Subcutaneous abdominal adipose tissue (tissue), 5 donors: ENCODE results near the gene ACAP2.
"Not testable (repeated sequence)": the region's sequence is repeated elsewhere in the genome, so short reads cannot be mapped to it uniquely, and the experiment has no call there.

ENCODE experiments used
- H3K27ac ChIP-seq: one replicate; pipeline ENCODE4 v1.7.0; 2013; ENCODE audit warnings: low read depth, mild to moderate bottlenecking, inconsistent platforms, low read length, moderate library complexity
- H3K27me3 ChIP-seq, 5 donors: one replicate each; pipeline ENCODE4 v1.7.0; 2013; ENCODE audit warnings: low read length in 5 of 5, inconsistent platforms in 1 of 5; ENCODE audit not compliant: control insufficient read depth in 5 of 5, insufficient read depth in 4 of 5
- H3K36me3 ChIP-seq, 5 donors: one replicate each; pipeline ENCODE4 v1.7.0; 2013; ENCODE audit warnings: low read length in 5 of 5; ENCODE audit not compliant: control insufficient read depth in 5 of 5, insufficient read depth in 5 of 5
- H3K4me1 ChIP-seq, 5 donors: one replicate each; pipeline ENCODE4 v1.7.0; 2013; ENCODE audit warnings: low read length in 5 of 5, mild to moderate bottlenecking in 3 of 5, moderate library complexity in 1 of 5; ENCODE audit not compliant: control insufficient read depth in 5 of 5, insufficient read depth in 5 of 5
- H3K4me3 ChIP-seq, 5 donors: one replicate each; pipeline ENCODE4 v1.7.0; 2013; ENCODE audit warnings: low read length in 5 of 5, low read depth in 1 of 5
- H3K9ac ChIP-seq, 5 donors: one replicate each; pipeline ENCODE4 v1.7.0; 2013; ENCODE audit warnings: low read length in 5 of 5, mild to moderate bottlenecking in 4 of 5, moderate library complexity in 3 of 5
- H3K9me3 ChIP-seq, 5 donors: one replicate each; pipeline ENCODE4 v1.7.0; 2013; ENCODE audit warnings: low read length in 5 of 5; ENCODE audit not compliant: control insufficient read depth in 5 of 5
- donor health status: healthy.
- donor health status: healthy.
- donor health status: healthy.
- donor health status: healthy.
- donor health status: healthy.

ACAP2 gene

GRCh38 chr3:195239121-195239520, 203.7 kb downstream of the ACAP2 start:
- Histone ChIP-seq H3K27me3 (no peaks in the 10 kb centered on the region), H3K4me3 (no peak overlapping the region), H3K27ac (no peak overlapping the region), H3K9me3 (peaks cover 0 to 5% (median 0%) of the 10 kb centered on the region in 5 donors), H3K36me3 (peaks cover 0 to 3% (median 0%) of the 10 kb centered on the region in 5 donors), H3K9ac (no peak overlapping the region), H3K4me1 (peaks cover 5 to 25% (median 17%) of the 10 kb centered on the region in 5 donors)

- H3K36me3 ChIP-seq = peaks cover 0 to 3% (median 0%) of the 10 kb centered on the region in 5 donors
- H3K4me3 ChIP-seq = no peak overlapping the region
- H3K9ac ChIP-seq = no peak overlapping the region
- H3K27me3 ChIP-seq = no peaks in the 10 kb centered on the region
- no peak overlapping the region for H3K27ac ChIP-seq
- H3K4me1 ChIP-seq = peaks cover 5 to 23% (median 17%) of the 10 kb centered on the region in 5 donors
- H3K9me3 ChIP-seq = peaks cover 0 to 5% (median 0%) of the 10 kb centered on the region in 5 donors
These were observed 204.2 kb downstream of the ACAP2 start for GRCh38 chr3:195238586-195239118.

- Histone ChIP-seq H3K9ac (no peak overlapping the region), H3K27ac (no peak overlapping the region), H3K27me3 (no peaks in the 10 kb centered on the region), H3K4me3 (no peak overlapping the region), H3K4me1 (peaks cover 5 to 19% (median 17%) of the 10 kb centered on the region in 5 donors), H3K36me3 (peaks cover 0 to 3% (median 0%) of the 10 kb centered on the region in 5 donors), H3K9me3 (peaks cover 0 to 5% (median 0%) of the 10 kb centered on the region in 5 donors)
These were observed 204.7 kb downstream of the ACAP2 start for GRCh38 chr3:195238081-195238571.

GRCh38 chr3:195236801-195237570, 205.8 kb downstream of the ACAP2 start:
- peaks cover 5 to 19% (median 17%) of the 10 kb centered on the region in 5 donors for H3K4me1 ChIP-seq
- peaks cover 0 to 5% (median 0%) of the 10 kb centered on the region in 5 donors for H3K9me3 ChIP-seq
- no peak overlapping the region for H3K9ac ChIP-seq
- peaks cover 0 to 3% (median 0%) of the 10 kb centered on the region in 5 donors for H3K36me3 ChIP-seq
- H3K27me3 ChIP-seq = no peaks in the 10 kb centered on the region
- H3K4me3 ChIP-seq = no peak overlapping the region
- H3K27ac ChIP-seq = no peak overlapping the region

DNA sequence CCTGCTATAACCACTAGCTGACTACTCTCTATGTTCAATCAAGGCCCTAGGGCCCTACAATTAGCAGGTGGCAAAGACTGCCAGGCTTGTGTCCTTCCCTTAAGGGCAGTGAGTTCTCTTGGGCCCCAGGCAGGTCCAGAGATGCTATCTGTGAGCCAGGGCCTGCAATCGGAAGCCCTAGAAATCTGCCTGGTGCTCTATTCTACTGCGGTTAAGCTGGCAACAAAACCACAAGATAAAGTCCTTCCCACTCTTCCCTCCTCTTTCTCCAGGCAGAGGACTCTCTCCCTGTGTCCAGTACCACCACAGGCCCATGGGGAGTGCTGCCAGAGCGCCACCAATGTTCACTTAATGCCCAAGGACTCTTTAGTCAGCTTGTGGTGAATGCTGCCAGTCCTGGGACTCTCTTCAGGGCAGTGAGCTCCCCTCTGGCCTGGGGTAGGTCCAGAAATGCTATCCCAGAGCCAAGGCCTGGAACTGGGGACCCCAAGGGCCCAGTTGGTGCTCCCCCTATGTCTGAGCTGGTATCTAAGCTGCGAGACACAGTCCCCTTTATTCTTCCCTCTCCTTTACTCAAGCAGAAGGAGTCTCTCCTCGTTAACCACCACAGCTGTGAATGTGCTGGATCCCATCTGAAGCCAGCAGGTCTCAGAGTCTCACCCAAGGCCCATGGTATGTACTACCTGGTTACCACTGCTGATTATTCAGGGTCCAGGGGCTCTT, 206.6 kb downstream of the ACAP2 start:
- H3K9me3 ChIP-seq = peaks cover 0 to 5% (median 0%) of the 10 kb centered on the region in 5 donors
- H3K27me3 ChIP-seq = no peaks in the 10 kb centered on the region
- peaks cover 5 to 19% (median 17%) of the 10 kb centered on the region in 5 donors for H3K4me1 ChIP-seq
- H3K27ac ChIP-seq = no peak overlapping the region
- H3K9ac ChIP-seq = no peak overlapping the region
- H3K4me3 ChIP-seq = no peak overlapping the region
- peaks cover 0 to 3% (median 0%) of the 10 kb centered on the region in 5 donors for H3K36me3 ChIP-seq

DNA sequence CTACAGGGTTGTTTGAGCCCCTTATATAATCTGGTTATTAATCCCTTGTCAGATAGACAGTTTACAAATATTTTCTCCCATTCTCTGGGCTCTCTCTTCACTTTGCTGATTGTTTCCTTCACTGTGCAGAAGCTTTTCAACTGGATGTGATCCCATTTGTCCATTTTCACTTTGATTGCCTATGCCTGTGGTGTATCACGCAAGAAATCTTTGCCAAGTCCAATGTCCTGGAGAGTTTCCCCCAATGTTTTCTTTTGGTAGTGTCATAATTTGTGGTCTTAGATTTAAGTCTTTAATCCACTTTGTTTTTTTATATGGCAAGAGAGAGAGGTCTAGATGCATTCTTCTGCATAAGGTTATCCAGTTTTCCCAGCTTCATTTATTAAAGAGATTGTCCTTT, 212.6 kb downstream of the ACAP2 start:
- Histone ChIP-seq H3K27me3 (no peaks in the 10 kb centered on the region), H3K9ac (no peak overlapping the region), H3K4me3 (no peak overlapping the region), H3K4me1 (no peaks in the 10 kb centered on the region), H3K27ac (no peak overlapping the region), H3K36me3 (peaks cover 0 to 10% (median 0%) of the 10 kb centered on the region in 5 donors), H3K9me3 (no peaks in the 10 kb centered on the region)

GRCh38 chr3:195228886-195229285, 213.9 kb downstream of the ACAP2 start:
- not testable (repeated sequence) for H3K36me3 ChIP-seq

DNA sequence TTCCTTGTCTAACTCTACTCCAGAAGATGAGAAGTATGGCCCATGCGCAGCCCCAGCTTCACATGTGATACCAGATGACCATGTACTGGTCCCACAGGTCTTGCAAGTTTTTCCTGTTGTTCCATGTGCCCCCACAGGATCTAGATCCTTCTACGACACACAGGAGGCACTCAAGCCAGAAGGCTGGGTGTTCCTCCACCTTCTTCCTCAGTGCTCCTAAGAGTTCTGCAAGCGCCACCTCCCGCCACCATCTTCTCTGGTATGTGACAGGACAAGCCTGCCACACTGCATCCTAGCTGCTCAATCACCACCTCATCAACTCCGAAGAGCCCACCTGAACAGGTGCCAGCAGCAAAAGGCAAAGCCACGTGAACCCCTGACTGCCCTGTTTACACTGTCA, 214.9 kb downstream of the ACAP2 start:
- H3K4me3 ChIP-seq = no peak overlapping the region
- H3K9me3 ChIP-seq = no peaks in the 10 kb centered on the region
- no peak overlapping the region for H3K9ac ChIP-seq
- no peak overlapping the region for H3K27ac ChIP-seq
- H3K4me1 ChIP-seq = peaks cover 2 to 17% (median 16%) of the 10 kb centered on the region in 5 donors
- peaks cover 0 to 10% (median 0%) of the 10 kb centered on the region in 5 donors for H3K36me3 ChIP-seq
- no peaks in the 10 kb centered on the region for H3K27me3 ChIP-seq

More at GRCh38 chr3:195228886-195229285, 213.9 kb downstream of the ACAP2 start:
- not testable (repeated sequence) for H3K27me3 ChIP-seq, H3K9me3 ChIP-seq, H3K4me3 ChIP-seq, H3K4me1 ChIP-seq, H3K9ac ChIP-seq, H3K27ac ChIP-seq

DNA sequence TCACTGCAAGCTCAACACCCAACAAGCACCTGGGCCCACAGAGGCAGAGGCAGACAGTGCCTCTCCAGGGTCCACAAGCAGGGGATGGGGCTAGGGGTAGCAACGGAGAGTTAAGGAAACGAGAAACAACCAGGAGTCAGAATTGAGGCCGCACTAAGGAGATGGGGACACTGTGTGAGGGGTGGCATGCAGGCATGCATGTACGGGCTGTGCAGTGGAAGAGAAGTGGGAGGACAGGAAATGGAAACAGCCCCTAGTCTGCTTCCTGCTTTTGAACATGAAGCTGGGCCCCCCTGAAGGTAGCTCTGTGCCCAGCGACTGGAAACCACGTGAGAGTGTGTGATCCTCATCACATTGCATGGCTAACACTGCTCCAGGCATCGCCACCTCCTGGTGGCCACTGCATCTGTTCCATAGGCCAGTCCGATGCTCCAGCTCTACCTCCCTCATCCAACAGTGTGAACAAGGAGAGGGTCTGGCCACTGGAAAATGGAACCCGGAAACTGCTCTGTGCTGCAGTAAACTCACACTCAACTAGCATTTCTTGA, 215.8 kb downstream of the ACAP2 start:
- Histone ChIP-seq H3K9ac (no peak overlapping the region), H3K4me1 (peaks cover 6 to 26% (median 25%) of the 10 kb centered on the region in 5 donors), H3K27me3 (no peaks in the 10 kb centered on the region), H3K27ac (no peak overlapping the region), H3K36me3 (peaks cover 0 to 10% (median 0%) of the 10 kb centered on the region in 5 donors), H3K4me3 (no peak overlapping the region), H3K9me3 (no peaks in the 10 kb centered on the region)
